Measurements from ENCODE around the gene METRN. TPM values are rescaled to one million over a fixed set of nuclear protein-coding genes. Genes with fewer than 3 reads are reported as not detected.
"Not testable (repeated sequence)": the region's sequence is repeated elsewhere in the genome, so short reads cannot be mapped to it uniquely, and the experiment has no call there.

METRN gene
- total RNA-seq, 4 donors from 2014 or later = 51.0 to 109 (median 57.0) TPM

DNA sequence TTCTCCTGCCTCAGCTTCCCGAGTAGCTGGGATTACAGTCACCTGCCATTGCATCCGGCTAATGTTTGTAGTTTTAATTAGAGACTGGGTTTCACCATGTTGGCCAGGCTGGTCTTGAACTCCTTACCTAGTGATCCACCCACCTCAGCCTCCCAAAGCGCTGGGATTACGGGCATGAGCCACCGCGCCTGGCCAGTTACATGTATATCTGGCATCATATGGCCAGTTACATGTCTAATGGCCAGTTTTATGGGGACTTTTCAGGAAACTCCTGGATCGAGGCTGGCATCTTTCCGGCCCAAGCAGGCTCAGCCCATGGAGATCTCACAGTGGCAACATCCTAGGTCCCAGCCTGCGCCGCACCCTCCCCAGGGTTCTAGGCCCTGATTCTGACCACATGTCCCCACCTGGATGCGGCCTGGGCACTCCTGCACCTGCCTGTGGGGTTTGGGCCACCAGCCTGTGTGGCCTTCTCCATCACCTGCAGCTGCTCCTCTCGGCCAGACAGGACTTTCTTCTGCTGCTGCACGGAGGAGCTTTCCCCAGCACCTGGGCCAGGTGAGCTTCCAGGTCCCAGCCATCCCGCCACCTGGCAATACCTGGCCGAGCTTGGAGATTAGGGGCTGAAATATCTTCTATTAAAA is 27.2 kb downstream of the METRN start:
- no peak for TF ChIP-seq POLR2A (IDR thresholded peaks at IDR 0.05)
- TF ChIP-seq CTCF (IDR thresholded peaks at IDR 0.05) = no peak
- Histone ChIP-seq H3K4me1 (peaks cover 12 to 13% of the 10 kb centered on the region in 2 donors), H3K27ac (no peak overlapping the region), H3K36me3 (peaks cover 0 to 3% of the 10 kb centered on the region in 2 donors), H3K9me3 (no peaks in the 10 kb centered on the region), H3K4me3 (replicated peaks in 1 of 3) (no peak overlapping the region), H3K27me3 (no peaks in the 10 kb centered on the region)
- 87 to 89% methylated on average over 13 to 15 of the region's 15 CpGs for WGBS, 2 donors
- DNase-seq = no peak
- intact Hi-C loops (cut with DNase I) = no loop called here

- intact Hi-C loops (cut with DNase I) = not testable (repeated sequence)
Measured at GRCh38 chr16:742894-743293, 28.0 kb downstream of the METRN start.

GRCh38 chr16:743794-744500 is 29.0 kb downstream of the METRN start:
- H3K9me3 ChIP-seq = no peaks in the 10 kb centered on the region
- DNase-seq = no peak
- intact Hi-C loops (cut with DNase I) = no loop called here
- 81 to 84% methylated on average over 6 to 16 of the region's 21 CpGs for WGBS, 2 donors
- TF ChIP-seq POLR2A (IDR thresholded peaks at IDR 0.05) = no peak
- TF ChIP-seq CTCF (IDR thresholded peaks at IDR 0.05) = no peak
- no peak overlapping the region for H3K27ac ChIP-seq
- H3K4me3 ChIP-seq (replicated peaks in 1 of 3) = no peak overlapping the region
- H3K36me3 ChIP-seq = no peaks in the 10 kb centered on the region
- peaks cover 12 to 13% of the 10 kb centered on the region in 2 donors for H3K4me1 ChIP-seq
- H3K27me3 ChIP-seq = no peaks in the 10 kb centered on the region

More at GRCh38 chr16:742894-743293, 28.0 kb downstream of the METRN start:
- 71 to 74% methylated on average over 14 of the region's 14 CpGs for WGBS, 2 donors
- H3K9me3 ChIP-seq; DNase-seq; H3K27ac ChIP-seq; H3K27me3 ChIP-seq; H3K36me3 ChIP-seq; H3K4me3 ChIP-seq (replicated peaks in 1 of 3): not testable (repeated sequence)
- peaks cover 12 to 13% of the 10 kb centered on the region in 2 donors for H3K4me1 ChIP-seq

GRCh38 chr16:745739-746138 is 30.8 kb downstream of the METRN start:
- TF ChIP-seq POLR2A (IDR thresholded peaks at IDR 0.05) (no peak), CTCF (IDR thresholded peaks at IDR 0.05) (peak in 2 of 6 experiments; percentile 31 to 45)
- intact Hi-C loops (cut with DNase I) = no loop called here
- 5 to 10% methylated on average over 3 to 4 of the region's 14 CpGs for WGBS, 2 donors
- Histone ChIP-seq H3K4me1 (peaks cover 4 to 5% of the 10 kb centered on the region in 2 donors), H3K4me3 (replicated peaks in 1 of 3) (no peak overlapping the region), H3K27me3 (no peaks in the 10 kb centered on the region), H3K27ac (no peak overlapping the region), H3K36me3 (no peaks in the 10 kb centered on the region), H3K9me3 (no peaks in the 10 kb centered on the region)
- DNase-seq = peak; percentile 48 to 57

DNA sequence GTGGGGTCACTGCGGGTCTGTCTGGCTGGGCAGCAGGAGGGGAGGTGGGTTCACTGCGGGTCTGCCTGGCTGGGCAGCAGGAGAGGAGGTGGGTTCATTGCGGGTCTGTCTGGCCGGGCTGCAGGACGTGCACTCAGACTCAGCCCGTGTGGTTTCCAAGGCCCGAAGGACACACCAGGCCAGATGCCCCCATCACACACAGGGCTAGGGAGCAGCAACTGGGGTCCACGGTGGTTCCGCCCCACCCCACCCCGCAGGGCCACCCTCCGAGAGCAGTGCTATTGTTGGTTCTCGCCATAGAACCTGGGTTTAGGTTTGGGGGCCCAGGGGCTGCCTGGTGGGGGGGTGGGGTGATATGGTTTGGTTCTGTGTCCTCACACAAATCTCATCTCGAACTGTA is 31.7 kb downstream of the METRN start:
- WGBS, 2 donors = 75 to 86% methylated on average over 9 to 10 of the region's 13 CpGs
- Histone ChIP-seq H3K27me3 (no peaks in the 10 kb centered on the region), H3K9me3 (no peaks in the 10 kb centered on the region), H3K4me1 (no peaks in the 10 kb centered on the region), H3K36me3 (no peaks in the 10 kb centered on the region), H3K27ac (no peak overlapping the region), H3K4me3 (replicated peaks in 1 of 3) (no peak overlapping the region)
- no peak for TF ChIP-seq POLR2A (IDR thresholded peaks at IDR 0.05)
- no peak for DNase-seq
- intact Hi-C loops (cut with DNase I) = no loop called here
